Omental fat pad (tissue), 4 donors: ENCODE data around the gene TIMM22. TPM values are rescaled to one million over a fixed set of nuclear protein-coding genes. Genes with fewer than 3 reads are reported as not detected.

Experiments
- ATAC-seq: fragments of 150-250 bp; one replicate; pipeline ENCODE4 v1.9.1; 2016; ENCODE audit warnings: mild to moderate bottlenecking, moderate library complexity; ENCODE audit not compliant: low FRiP score
- DNase-seq: peaks from one replicate; pipeline ENCODE4 v3.0.0-alpha.2; 2019; ENCODE audit warnings: low spot score
- total RNA-seq, 4 donors: library from RNA; depleted of rRNA; stranded (reverse); fragments of >200 nt; gene quantifications; one replicate each; pipeline ENCODE4 v1.1.0, GENCODE V29; 2016
- TF ChIP-seq, protein P1 (sequence below), 3 donors: fragments of 450-650 bp; IDR thresholded peaks; one replicate each; pipeline ENCODE4 v1.5.1; 2016 to 2017; ENCODE audit warnings: antibody characterized with exemption in 3 of 3, mild to moderate bottlenecking in 3 of 3, moderate library complexity in 2 of 3

The TIMM22 gene
- total RNA-seq, 4 donors from 2014 or later: 10.9 to 18.3 (median 13.4) TPM

DNA sequence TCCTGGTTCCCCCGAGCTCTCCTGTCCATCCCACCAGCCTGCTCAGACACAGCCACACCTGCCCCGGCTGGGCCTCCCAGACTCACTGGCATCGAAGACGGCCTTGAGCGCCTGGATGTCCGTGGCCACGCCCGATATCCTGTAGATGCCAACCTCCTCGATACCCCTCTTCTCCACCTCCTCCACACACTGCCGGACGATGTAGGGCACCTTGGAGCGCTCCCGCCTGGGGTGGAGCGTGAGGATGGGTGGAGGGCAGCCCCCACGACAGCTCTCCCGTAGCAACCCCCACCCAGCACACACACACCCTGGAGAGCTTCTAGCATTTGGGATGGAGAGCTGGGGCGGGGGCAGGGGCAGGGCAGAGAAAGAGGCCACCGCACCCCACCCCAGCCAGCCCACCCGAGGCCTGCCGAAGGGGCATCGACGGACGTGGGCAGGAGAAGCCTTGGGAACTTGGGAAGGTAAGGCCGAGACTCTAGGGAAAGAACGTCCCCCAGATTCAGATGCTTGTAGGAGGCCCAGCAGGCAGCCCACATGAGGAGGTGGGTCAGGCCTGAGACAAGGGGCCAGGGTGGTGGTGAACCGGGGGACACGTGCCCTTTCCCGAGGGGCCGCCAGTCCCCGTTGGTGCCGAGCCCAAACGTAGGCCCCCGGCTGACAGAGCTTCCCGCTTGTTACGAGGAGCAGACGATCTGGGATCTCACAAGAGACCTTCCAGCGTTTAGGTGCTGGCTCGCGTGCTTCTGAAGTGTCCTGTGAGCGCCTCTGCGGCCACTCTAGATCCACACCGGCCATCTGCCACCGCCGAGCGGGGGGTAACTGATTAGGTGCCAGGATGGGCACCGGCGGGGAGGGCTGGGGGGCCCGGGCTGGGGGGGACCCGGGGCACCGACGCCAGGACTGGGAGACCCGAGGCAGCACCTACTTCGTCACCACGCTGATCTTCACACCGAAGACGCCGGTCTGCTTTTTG lies 15.1 kb downstream of the TIMM22 start:
- no peak for ATAC-seq

DNA sequence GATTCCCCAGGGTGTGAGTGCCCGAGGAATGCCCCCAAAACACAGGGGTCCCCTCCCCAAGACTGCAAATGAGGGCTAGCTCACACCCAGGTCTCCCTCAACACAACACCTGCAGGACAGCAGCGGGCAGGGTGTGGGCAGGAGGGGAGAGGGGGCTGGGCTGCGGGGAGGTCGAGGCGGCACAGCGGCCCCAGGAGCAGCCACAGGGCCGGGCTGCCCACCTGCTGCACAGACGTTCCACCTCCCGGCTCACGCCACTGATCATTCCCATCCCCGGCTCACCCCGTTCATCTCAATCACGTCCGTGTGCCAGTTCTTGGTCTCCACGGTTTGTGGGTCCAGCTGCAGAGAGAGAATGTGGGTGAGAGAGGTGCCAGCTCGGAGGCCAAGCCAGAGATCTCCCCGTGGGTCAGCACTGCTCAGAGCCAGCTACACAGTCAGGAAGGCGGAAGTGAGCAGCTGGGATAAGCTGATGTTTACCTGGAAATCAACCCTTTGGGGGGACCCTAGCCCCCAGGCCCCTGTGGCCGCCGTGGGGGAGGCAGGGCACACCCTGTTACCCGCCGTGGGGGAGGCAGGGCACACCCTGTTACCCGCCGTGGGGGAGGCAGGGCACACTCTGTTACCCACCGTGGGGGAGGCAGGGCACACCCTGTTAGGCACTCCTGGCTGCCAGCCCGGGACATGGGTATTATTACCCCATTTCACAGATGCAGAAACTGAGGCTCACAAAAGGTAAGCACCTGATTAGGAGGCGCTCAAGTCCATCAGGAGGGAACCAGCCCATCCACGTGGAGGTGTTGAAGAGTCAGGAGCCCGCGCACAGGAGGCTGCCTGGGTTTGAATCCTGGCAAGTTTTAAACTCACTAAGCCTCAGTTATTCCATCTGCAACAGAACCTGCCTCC lies 16.1 kb downstream of the TIMM22 start:
- TF ChIP-seq, protein P1, sequence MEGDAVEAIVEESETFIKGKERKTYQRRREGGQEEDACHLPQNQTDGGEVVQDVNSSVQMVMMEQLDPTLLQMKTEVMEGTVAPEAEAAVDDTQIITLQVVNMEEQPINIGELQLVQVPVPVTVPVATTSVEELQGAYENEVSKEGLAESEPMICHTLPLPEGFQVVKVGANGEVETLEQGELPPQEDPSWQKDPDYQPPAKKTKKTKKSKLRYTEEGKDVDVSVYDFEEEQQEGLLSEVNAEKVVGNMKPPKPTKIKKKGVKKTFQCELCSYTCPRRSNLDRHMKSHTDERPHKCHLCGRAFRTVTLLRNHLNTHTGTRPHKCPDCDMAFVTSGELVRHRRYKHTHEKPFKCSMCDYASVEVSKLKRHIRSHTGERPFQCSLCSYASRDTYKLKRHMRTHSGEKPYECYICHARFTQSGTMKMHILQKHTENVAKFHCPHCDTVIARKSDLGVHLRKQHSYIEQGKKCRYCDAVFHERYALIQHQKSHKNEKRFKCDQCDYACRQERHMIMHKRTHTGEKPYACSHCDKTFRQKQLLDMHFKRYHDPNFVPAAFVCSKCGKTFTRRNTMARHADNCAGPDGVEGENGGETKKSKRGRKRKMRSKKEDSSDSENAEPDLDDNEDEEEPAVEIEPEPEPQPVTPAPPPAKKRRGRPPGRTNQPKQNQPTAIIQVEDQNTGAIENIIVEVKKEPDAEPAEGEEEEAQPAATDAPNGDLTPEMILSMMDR (IDR thresholded peaks at IDR 0.05): no peak
- ATAC-seq (no peak), DNase-seq (no peak)

More for the DNA sequence above, 15.1 kb downstream of the TIMM22 start:
- TF ChIP-seq, protein P1 (IDR thresholded peaks at IDR 0.05): no peak
- DNase-seq: no peak

DNA sequence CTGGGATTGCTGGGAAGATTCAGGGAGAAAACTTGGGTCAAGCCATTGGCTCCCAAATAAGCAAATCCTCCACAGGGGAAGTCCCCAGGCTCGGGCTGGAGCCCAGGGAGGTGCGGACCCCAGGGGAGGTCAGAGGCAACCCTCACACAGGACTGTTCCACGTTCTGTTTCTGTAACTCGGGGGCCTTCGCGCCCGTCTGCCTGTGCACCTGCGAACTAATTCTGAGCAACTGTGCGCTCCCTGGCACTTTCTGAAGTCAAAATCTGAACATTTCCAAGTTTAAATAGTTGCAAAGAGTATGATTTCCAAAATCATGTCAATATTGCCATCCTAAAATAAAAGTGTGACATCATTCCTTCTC lies 16.8 kb downstream of the TIMM22 start:
- ATAC-seq: no peak
- no peak for DNase-seq
- TF ChIP-seq, protein P1 (IDR thresholded peaks at IDR 0.05): no peak

DNA sequence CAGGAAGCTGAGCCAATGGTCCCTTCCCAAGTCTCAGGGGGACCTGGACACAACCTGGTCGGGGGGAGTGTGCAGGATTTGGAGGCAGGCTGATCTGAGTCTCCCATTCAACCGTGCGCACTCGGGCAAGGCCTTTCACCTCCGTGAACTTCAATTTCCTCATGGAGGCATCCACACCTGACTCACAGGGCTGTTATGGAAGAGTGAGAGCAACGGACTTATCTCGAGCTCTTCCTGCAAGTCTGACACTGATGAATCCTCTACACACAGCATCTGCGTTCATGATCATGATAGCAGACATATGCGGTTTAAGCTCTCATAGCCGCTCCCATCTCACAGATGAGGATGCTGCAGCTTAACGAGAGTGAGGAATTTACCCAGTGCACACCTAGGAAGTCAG lies 21.6 kb downstream of the TIMM22 start:
- ATAC-seq: no peak
- no peak for DNase-seq
- TF ChIP-seq, protein P1 (IDR thresholded peaks at IDR 0.05): no peak

DNA sequence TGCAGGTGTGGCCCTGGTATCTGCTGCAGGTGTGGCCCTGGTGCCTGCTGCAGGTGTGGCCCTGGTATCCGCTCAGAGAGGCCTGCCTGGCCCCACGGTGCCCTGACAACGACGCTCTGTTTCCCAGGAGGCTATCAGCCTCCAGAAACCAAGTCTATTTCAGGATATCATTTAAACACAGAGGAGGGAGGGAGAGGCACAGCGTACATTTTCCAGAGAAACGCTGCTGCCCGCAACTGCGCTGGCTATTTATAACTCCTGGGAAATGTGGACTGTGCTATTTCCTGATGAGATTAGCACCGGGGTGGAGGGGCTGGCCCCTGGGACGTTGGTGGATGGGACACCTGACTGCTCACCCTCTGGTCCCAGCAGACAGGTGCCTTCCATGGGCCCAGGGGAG lies 22.5 kb downstream of the TIMM22 start:
- ATAC-seq: no peak
- TF ChIP-seq, protein P1 (IDR thresholded peaks at IDR 0.05): no peak
- no peak for DNase-seq

DNA sequence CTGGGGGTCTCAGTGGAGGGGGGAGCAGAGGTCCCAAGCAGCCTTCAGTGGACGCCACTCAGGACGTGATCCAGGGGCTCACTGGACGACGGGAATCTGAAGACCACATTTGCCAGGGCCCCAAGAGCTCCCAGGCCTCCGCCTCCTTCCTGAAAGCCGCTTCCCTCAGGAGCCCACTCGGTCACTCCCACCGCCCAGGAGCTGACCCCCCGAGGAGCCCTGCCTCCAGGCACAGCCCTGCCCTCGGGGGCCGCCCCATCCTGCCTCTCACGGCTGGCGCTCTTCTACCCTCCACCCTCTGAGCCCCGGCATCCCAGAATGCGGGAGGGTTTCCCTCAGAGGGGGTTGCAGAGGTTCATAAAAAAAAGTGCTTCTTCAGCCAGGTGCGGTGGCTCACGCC lies 24.2 kb downstream of the TIMM22 start:
- ATAC-seq (no peak), DNase-seq (no peak)
- TF ChIP-seq, protein P1 (IDR thresholded peaks at IDR 0.05): no peak
